GM21447 (cell line): Measurements from ENCODE around the gene IGSF21.

Experiments used
- ATAC-seq: cut with Tn5 transposase; IDR thresholded peaks from one replicate; pipeline ENCODE4 v1.9.1; 2021; ENCODE audit not compliant: unreplicated experiment

The IGSF21 gene

DNA sequence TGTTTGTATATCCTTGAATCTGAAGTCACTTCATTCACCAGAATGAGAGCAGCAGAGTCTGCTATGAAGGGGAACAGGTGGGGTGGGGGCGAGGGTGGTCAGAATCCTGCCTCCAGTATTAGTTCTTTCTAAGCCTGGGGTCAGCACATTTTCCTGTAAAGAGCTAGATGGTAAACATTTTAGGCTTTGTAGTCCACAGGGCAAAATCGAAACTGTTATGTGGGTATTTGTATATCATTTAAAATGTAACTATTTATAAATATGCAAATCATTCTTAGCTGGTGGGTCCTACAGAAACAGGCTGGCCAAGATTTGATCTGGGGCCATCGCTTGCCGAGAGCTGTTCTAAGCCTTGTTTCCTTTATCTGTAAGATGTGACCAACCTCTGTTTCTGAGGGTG lies 96.0 kb downstream of the IGSF21 start:
- no peak for ATAC-seq

GRCh38 chr1:18204575-18204974 lies 97.0 kb downstream of the IGSF21 start:
- ATAC-seq, result no peak

- ATAC-seq, result no peak
Observed at GRCh38 chr1:18205319-18205718, 97.7 kb downstream of the IGSF21 start.

GRCh38 chr1:18211764-18212163 lies 104.2 kb downstream of the IGSF21 start:
- ATAC-seq, result no peak

GRCh38 chr1:18217398-18218043 lies 109.9 kb downstream of the IGSF21 start:
- ATAC-seq, result no peak

DNA sequence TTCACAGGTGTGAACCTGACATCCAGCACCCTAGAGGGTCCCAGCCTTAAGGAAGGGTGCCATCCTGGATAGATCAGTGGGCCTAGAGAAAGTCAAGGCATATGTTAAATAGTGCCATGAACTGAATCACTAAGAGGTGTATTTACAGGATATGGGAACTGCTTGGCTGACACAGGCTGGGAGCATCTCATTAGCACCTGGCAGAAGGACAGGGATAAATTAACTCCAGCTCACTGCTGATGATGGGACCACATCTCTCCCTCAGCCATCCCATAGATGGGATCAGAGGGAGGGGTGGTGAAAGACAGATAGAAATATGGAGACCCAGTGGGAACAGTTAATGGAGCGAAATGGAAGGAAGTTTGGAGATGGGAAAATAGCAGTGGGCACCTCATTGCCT lies 122.0 kb downstream of the IGSF21 start:
- ATAC-seq, result no peak

DNA sequence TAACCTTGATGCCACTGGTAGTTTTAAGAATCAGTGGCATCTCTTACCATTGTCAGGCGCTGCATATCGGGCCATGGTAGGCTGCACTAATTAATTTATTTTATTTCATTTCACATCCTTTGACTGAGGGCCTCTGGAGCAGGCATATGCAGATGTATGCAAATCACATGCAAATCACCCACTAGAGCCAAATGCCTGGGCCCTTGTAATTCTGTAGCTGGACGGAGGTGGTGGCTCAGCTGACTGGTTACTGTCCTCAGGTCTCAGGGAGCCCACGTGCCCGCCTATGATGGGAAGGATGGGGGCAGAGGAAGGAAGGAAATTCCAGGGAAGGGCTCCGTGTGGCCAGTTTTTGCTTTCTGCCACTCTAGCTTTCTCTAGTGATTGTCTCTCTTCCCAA lies 122.7 kb downstream of the IGSF21 start:
- no peak for ATAC-seq

GRCh38 chr1:18230840-18231239 lies 123.2 kb downstream of the IGSF21 start:
- ATAC-seq, result no peak

GRCh38 chr1:18232052-18232451 lies 124.5 kb downstream of the IGSF21 start:
- ATAC-seq, result no peak

DNA sequence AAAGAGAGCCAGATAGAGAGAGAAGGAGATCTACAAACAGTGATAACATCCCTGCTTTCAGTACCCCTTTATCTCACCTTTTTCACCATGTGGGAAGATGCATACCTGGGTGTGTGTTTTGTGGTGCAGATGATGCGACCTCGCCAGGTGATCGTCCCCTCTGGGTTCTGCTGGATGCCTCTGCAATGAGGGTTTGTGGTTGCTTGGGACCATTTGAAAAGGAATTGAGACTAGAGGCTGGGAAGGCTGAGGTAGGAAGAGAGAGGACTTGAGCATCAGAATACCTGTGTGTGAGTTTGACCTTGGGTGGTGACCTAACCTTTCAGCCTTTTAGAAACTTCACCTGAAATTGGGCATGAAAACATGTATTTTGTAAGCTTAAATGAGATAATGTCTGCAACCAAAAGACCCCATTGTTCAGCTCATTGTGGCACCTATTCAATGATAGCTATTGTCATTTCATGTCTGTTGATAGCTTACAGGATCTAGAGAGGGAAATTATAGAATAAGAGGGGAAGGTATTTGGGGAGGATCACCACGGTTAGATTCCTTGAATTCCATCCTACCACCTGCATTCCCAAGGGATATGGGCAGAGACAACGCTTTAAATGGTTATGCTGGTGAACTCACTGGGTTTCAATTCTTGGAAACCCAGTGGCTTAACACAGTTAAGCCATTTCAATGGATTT lies 125.7 kb downstream of the IGSF21 start:
- ATAC-seq, result no peak

DNA sequence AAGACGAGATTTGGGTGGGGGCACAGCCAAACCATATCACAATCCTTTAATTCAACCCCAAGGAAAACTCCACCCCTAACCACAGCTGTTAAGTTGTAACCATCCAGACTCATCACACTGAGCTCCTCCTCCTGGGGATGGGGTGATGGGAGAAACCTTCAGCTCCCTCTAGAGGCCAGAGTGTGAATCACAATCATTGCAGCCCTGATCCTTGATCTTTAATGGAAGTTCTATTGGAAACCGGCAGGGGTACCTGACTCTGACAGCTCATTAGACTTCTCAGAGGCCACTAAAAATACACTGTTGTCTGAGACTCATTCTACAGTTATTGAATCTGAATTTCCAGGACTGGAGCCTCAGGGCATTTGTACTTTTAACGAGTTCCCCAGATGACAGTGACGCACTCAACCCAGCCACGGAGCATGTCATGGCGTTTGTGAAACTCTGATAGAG lies 127.2 kb downstream of the IGSF21 start:
- ATAC-seq, result no peak

- no peak for ATAC-seq
Observed at GRCh38 chr1:18237371-18237770, 129.8 kb downstream of the IGSF21 start.

GRCh38 chr1:18238190-18238589 lies 130.6 kb downstream of the IGSF21 start:
- ATAC-seq, result no peak

- ATAC-seq, result no peak
Observed at GRCh38 chr1:18239671-18240070, 132.1 kb downstream of the IGSF21 start.

DNA sequence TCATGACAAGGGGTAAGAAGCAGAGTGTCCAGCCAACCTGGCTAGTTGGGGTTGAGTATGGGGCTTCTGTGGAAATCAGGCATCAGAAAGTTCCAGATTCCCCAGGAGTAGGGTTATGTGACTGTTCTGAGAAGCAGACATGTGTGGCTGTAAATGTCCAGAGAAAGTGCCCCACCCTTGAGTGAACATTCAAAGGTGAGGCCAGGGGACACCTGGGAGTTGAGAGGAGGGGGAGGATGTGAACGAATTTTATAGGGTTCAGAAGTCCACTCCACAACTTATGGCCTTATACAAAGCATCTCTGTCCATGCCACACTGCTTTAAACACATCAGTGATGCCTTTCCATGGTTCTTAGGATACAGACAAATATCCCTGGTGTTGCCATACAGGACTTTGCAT lies 133.3 kb downstream of the IGSF21 start:
- ATAC-seq, result no peak

- ATAC-seq, result no peak
Observed at GRCh38 chr1:18241891-18242290, 134.3 kb downstream of the IGSF21 start.

GRCh38 chr1:18243503-18244175 lies 136.0 kb downstream of the IGSF21 start:
- no peak for ATAC-seq

GRCh38 chr1:18244762-18245161 lies 137.2 kb downstream of the IGSF21 start:
- no peak for ATAC-seq

GRCh38 chr1:18245647-18246046 lies 138.0 kb downstream of the IGSF21 start:
- no peak for ATAC-seq

- ATAC-seq, result no peak
Observed at GRCh38 chr1:18246543-18246942, 138.9 kb downstream of the IGSF21 start.

- no peak for ATAC-seq
Observed at GRCh38 chr1:18247151-18247550, 139.6 kb downstream of the IGSF21 start.

DNA sequence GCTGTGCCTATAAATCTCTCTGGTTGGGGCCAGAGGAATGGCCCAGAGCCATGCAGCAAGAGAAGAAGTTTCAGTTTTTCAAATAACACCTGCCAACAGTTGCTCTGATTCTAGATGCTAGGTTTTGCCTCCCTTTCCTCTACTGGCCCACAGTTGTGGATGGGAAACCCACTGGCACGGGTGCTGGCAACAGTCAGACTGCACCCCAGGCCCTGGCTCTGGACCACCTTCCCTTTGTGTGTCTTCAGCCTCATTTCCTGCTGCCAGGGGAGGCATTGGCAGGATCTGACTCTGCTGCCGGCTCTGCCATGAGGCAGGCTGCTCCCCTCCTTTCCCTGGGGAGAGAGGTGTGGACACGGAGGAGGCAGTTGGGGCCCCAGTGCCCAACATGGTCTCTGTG lies 142.0 kb downstream of the IGSF21 start:
- no peak for ATAC-seq
